Measurements from ENCODE around the gene IL4R. TPM values are rescaled to one million over a fixed set of nuclear protein-coding genes. Genes with fewer than 3 reads are reported as not detected.

IL4R gene
- total and polyA plus RNA-seq, 2 donors (not counting 1 experiment from before 2014, with no cell fraction given): 17.1 to 23.6 TPM

- DNase-seq (ENCODE audit: low read depth in 2 of 2): no peak
- H3K36me3 ChIP-seq (ENCODE audit: control insufficient read depth, insufficient read depth, low read length): peaks cover 23% of the 10 kb centered on the region
- H3K4me1 ChIP-seq (ENCODE audit: control insufficient read depth, extremely low read depth, insufficient read depth, low read length): no peaks in the 10 kb centered on the region
- no peaks in the 10 kb centered on the region for H4K20me1 ChIP-seq (ENCODE audit: control insufficient read depth, extremely low read depth, insufficient read depth, low read length)
- no peak overlapping the region for H3K9ac ChIP-seq (ENCODE audit: insufficient read depth, low read length)
- no peaks in the 10 kb centered on the region for H3K27me3 ChIP-seq (ENCODE audit: control insufficient read depth, insufficient read depth, low read length)
- TF ChIP-seq CTCF (conservative IDR thresholded peaks at IDR 0.05 in 1 of 2, IDR thresholded peaks at IDR 0.05 in 1 of 2; ENCODE audit: low read depth in 1 of 2, low read length in 2 of 2) (no peak), EZH2 (IDR thresholded peaks at IDR 0.05; ENCODE audit: low read length, missing control alignments) (no peak)
- no peaks in the 10 kb centered on the region for H3K9me3 ChIP-seq (ENCODE audit: control insufficient read depth, insufficient read depth, low read depth, low read length)
- no peak overlapping the region for H3K27ac ChIP-seq (ENCODE audit: insufficient read depth, low read length)
- H3K4me2 ChIP-seq (ENCODE audit: extremely low read depth, insufficient read depth, low read length): no peak overlapping the region
- no peak overlapping the region for H3K4me3 ChIP-seq (replicated peaks in 1 of 4; ENCODE audit: control extremely low read depth in 1 of 4, insufficient read depth in 1 of 4, low read depth in 3 of 4, low read length in 4 of 4)
- H3K79me2 ChIP-seq (ENCODE audit: control insufficient read depth, insufficient read depth, low read length): no peaks in the 10 kb centered on the region
- H2AFZ ChIP-seq (ENCODE audit: low read length): no peak overlapping the region
These were observed 30.9 kb downstream of the IL4R start for GRCh38 chr16:27344721-27345120.

- Histone ChIP-seq H3K9ac (ENCODE audit: insufficient read depth, low read length) (no peak overlapping the region), H3K27me3 (ENCODE audit: control insufficient read depth, insufficient read depth, low read length) (no peaks in the 10 kb centered on the region), H3K27ac (ENCODE audit: insufficient read depth, low read length) (no peak overlapping the region), H3K4me3 (replicated peaks in 1 of 4; ENCODE audit: control extremely low read depth in 1 of 4, insufficient read depth in 1 of 4, low read depth in 3 of 4, low read length in 4 of 4) (no peak overlapping the region), H3K4me1 (ENCODE audit: control insufficient read depth, extremely low read depth, insufficient read depth, low read length) (no peaks in the 10 kb centered on the region), H3K79me2 (ENCODE audit: control insufficient read depth, insufficient read depth, low read length) (no peaks in the 10 kb centered on the region), H4K20me1 (ENCODE audit: control insufficient read depth, extremely low read depth, insufficient read depth, low read length) (no peaks in the 10 kb centered on the region), H3K9me3 (ENCODE audit: control insufficient read depth, insufficient read depth, low read depth, low read length) (no peaks in the 10 kb centered on the region), H3K36me3 (ENCODE audit: control insufficient read depth, insufficient read depth, low read length) (peaks cover 23% of the 10 kb centered on the region), H2AFZ (ENCODE audit: low read length) (no peak overlapping the region), H3K4me2 (ENCODE audit: extremely low read depth, insufficient read depth, low read length) (no peak overlapping the region)
- TF ChIP-seq EZH2 (IDR thresholded peaks at IDR 0.05; ENCODE audit: low read length, missing control alignments) (no peak), CTCF (conservative IDR thresholded peaks at IDR 0.05 in 1 of 2, IDR thresholded peaks at IDR 0.05 in 1 of 2; ENCODE audit: low read depth in 1 of 2, low read length in 2 of 2) (no peak)
- no peak for DNase-seq (ENCODE audit: low read depth in 2 of 2)
These were observed 31.4 kb downstream of the IL4R start for GRCh38 chr16:27345201-27345600.

GRCh38 chr16:27346819-27347218 lies 33.0 kb downstream of the IL4R start:
- Histone ChIP-seq H3K4me1 (ENCODE audit: control insufficient read depth, extremely low read depth, insufficient read depth, low read length) (no peaks in the 10 kb centered on the region), H3K4me3 (replicated peaks in 1 of 4; ENCODE audit: control extremely low read depth in 1 of 4, insufficient read depth in 1 of 4, low read depth in 3 of 4, low read length in 4 of 4) (no peak overlapping the region), H3K36me3 (ENCODE audit: control insufficient read depth, insufficient read depth, low read length) (peaks cover 18% of the 10 kb centered on the region), H2AFZ (ENCODE audit: low read length) (no peak overlapping the region), H3K9ac (ENCODE audit: insufficient read depth, low read length) (no peak overlapping the region), H3K27me3 (ENCODE audit: control insufficient read depth, insufficient read depth, low read length) (no peaks in the 10 kb centered on the region), H3K4me2 (ENCODE audit: extremely low read depth, insufficient read depth, low read length) (no peak overlapping the region), H3K79me2 (ENCODE audit: control insufficient read depth, insufficient read depth, low read length) (no peaks in the 10 kb centered on the region), H3K27ac (ENCODE audit: insufficient read depth, low read length) (no peak overlapping the region), H3K9me3 (ENCODE audit: control insufficient read depth, insufficient read depth, low read depth, low read length) (no peaks in the 10 kb centered on the region), H4K20me1 (ENCODE audit: control insufficient read depth, extremely low read depth, insufficient read depth, low read length) (no peaks in the 10 kb centered on the region)
- no peak for DNase-seq (ENCODE audit: low read depth in 2 of 2)
- TF ChIP-seq CTCF (conservative IDR thresholded peaks at IDR 0.05 in 1 of 2, IDR thresholded peaks at IDR 0.05 in 1 of 2; ENCODE audit: low read depth in 1 of 2, low read length in 2 of 2) (no peak), EZH2 (IDR thresholded peaks at IDR 0.05; ENCODE audit: low read length, missing control alignments) (no peak)

Data from fibroblast of lung (primary cell).